OCI-LY1 (cell line): Measurements from ENCODE around the gene DOCK2.
A peak's percentile ranks its signal among the peaks of the same experiment; 100 is the strongest.

Source experiments
- H2AFZ ChIP-seq: fragments of 200-600 bp; sonication (generic), shearing (Covaris generic); 2 replicates; pipeline ENCODE4 v1.6.0; 2014; ENCODE audit warnings: antibody characterized with exemption, mild to moderate bottlenecking, low read length
- H3F3A ChIP-seq: fragments of 200-600 bp; sonication (generic), shearing (Covaris generic); 2 replicates; pipeline ENCODE4 v1.6.0; 2014; ENCODE audit warnings: mild to moderate bottlenecking, antibody characterized with exemption, low read length, moderate library complexity; ENCODE audit not compliant: insufficient read depth
- H3K27ac ChIP-seq: fragments of 200-600 bp; sonication (generic); 2 replicates; pipeline ENCODE4 v1.5.1; 2014; ENCODE audit warnings: low read length, mixed run types, mild to moderate bottlenecking, low read depth; ENCODE audit not compliant: poor library complexity, severe bottlenecking
- H3K27me3 ChIP-seq: fragments of 200-600 bp; sonication (generic); 2 replicates; pipeline ENCODE4 v1.6.0; 2014; ENCODE audit warnings: antibody characterized with exemption, mild to moderate bottlenecking, low read length, moderate library complexity; ENCODE audit not compliant: insufficient read depth
- H3K36me3 ChIP-seq: fragments of 200-600 bp; sonication (generic); 2 replicates; pipeline ENCODE4 v1.6.1; 2014; ENCODE audit warnings: mild to moderate bottlenecking, antibody characterized with exemption, low read length, moderate library complexity, mixed read lengths; ENCODE audit not compliant: insufficient read depth
- H3K4me1 ChIP-seq: fragments of 200-600 bp; sonication (generic); 2 replicates; pipeline ENCODE4 v1.5.1; 2014; ENCODE audit warnings: mild to moderate bottlenecking, low read length, moderate library complexity; ENCODE audit not compliant: insufficient read depth, severe bottlenecking
- H3K4me2 ChIP-seq: fragments of 200-600 bp; sonication (generic), shearing (Covaris generic); 2 replicates; pipeline ENCODE4 v1.6.1; 2014; ENCODE audit warnings: low read length
- H3K4me3 ChIP-seq: fragments of 200-600 bp; sonication (generic); 2 replicates; pipeline ENCODE4 v1.5.1; 2014; ENCODE audit warnings: low read length, low read depth, mild to moderate bottlenecking, mixed read lengths; ENCODE audit not compliant: poor library complexity, severe bottlenecking
- H3K79me2 ChIP-seq: fragments of 200-600 bp; shearing (Covaris generic); 2 replicates; pipeline ENCODE4 v1.6.1; 2016; ENCODE audit warnings: mixed run types, low read length, mixed read lengths; ENCODE audit not compliant: insufficient read depth
- H3K9ac ChIP-seq: fragments of 200-600 bp; sonication (generic), shearing (Covaris generic); 2 replicates; pipeline ENCODE4 v1.6.1; 2014; ENCODE audit warnings: mild to moderate bottlenecking, low read length, mixed read lengths
- H3K9me2 ChIP-seq: fragments of 200-600 bp; sonication (generic), shearing (Covaris generic); 2 replicates; pipeline ENCODE4 v1.6.1; 2014; ENCODE audit warnings: low read depth, mild to moderate bottlenecking, low read length, mixed read lengths
- H3K9me3 ChIP-seq: fragments of 200-600 bp; shearing (Covaris generic); 2 replicates; pipeline ENCODE4 v1.6.1; 2014; ENCODE audit warnings: low read length, mixed read lengths
- H4K20me1 ChIP-seq: fragments of 200-600 bp; sonication (generic), shearing (Covaris generic); 2 replicates; pipeline ENCODE4 v1.6.0; 2016; ENCODE audit warnings: mild to moderate bottlenecking, low read length; ENCODE audit not compliant: insufficient read depth
- EZH2 ChIP-seq: fragments of 200-600 bp; sonication (generic), shearing (Covaris generic); IDR thresholded peaks from 2 replicates; pipeline ENCODE4 v1.8.0; 2017; ENCODE audit warnings: borderline replicate concordance, mixed run types, mild to moderate bottlenecking, antibody characterized with exemption, low read length, moderate library complexity, mixed read lengths
- TF ChIP-seq, protein P1 (sequence below): fragments of 200-600 bp; sonication (generic), shearing (Covaris generic); IDR thresholded peaks from 2 replicates; pipeline ENCODE4 v1.5.1; 2017; ENCODE audit warnings: mild to moderate bottlenecking, antibody characterized with exemption, low read length, moderate library complexity, mixed read lengths

Gene DOCK2

GRCh38 chr5:169979871-169980270 is 342.8 kb downstream of the DOCK2 start:
- no peak for TF ChIP-seq EZH2
- TF ChIP-seq, protein P1, sequence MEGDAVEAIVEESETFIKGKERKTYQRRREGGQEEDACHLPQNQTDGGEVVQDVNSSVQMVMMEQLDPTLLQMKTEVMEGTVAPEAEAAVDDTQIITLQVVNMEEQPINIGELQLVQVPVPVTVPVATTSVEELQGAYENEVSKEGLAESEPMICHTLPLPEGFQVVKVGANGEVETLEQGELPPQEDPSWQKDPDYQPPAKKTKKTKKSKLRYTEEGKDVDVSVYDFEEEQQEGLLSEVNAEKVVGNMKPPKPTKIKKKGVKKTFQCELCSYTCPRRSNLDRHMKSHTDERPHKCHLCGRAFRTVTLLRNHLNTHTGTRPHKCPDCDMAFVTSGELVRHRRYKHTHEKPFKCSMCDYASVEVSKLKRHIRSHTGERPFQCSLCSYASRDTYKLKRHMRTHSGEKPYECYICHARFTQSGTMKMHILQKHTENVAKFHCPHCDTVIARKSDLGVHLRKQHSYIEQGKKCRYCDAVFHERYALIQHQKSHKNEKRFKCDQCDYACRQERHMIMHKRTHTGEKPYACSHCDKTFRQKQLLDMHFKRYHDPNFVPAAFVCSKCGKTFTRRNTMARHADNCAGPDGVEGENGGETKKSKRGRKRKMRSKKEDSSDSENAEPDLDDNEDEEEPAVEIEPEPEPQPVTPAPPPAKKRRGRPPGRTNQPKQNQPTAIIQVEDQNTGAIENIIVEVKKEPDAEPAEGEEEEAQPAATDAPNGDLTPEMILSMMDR, result no peak
- H3K27ac ChIP-seq, result no peak overlapping the region
- no peaks in the 10 kb centered on the region for H3K9me3 ChIP-seq
- H3K4me1 ChIP-seq, result peaks cover 11% of the 10 kb centered on the region
- no peaks in the 10 kb centered on the region for H4K20me1 ChIP-seq
- H3K9ac ChIP-seq, result no peak overlapping the region
- H3K4me3 ChIP-seq, result no peak overlapping the region
- no peaks in the 10 kb centered on the region for H3K9me2 ChIP-seq
- no peaks in the 10 kb centered on the region for H3K27me3 ChIP-seq
- H3K36me3 ChIP-seq, result peaks cover 18% of the 10 kb centered on the region; the same call in 1 of the 2 replicates
- H3K79me2 ChIP-seq, result no peaks in the 10 kb centered on the region
- H3F3A ChIP-seq, result no peaks in the 10 kb centered on the region
- no peak overlapping the region; the same call in 1 of the 2 replicates for H3K4me2 ChIP-seq
- no peak overlapping the region for H2AFZ ChIP-seq

- no peaks in the 10 kb centered on the region for H3K27me3 ChIP-seq
- H3K4me2 ChIP-seq, result peak within 1 kb of the TSS; percentile 37; the same call in 1 of the 2 replicates
- H3K9me2 ChIP-seq, result no peaks in the 10 kb centered on the region
- no peak within 1 kb of the TSS for H2AFZ ChIP-seq
- H3K9ac ChIP-seq, result no peak within 1 kb of the TSS
- no peaks in the 10 kb centered on the region for H3K79me2 ChIP-seq
- H3K27ac ChIP-seq, result no peak within 1 kb of the TSS
- H4K20me1 ChIP-seq, result no peaks in the 10 kb centered on the region
- no peaks in the 10 kb centered on the region for H3F3A ChIP-seq
- peaks cover 11% of the 10 kb centered on the region for H3K4me1 ChIP-seq
- no peaks in the 10 kb centered on the region for H3K9me3 ChIP-seq
- H3K36me3 ChIP-seq, result peaks cover 20% of the 10 kb centered on the region; the same call in 1 of the 2 replicates
- TF ChIP-seq EZH2, result no peak
- TF ChIP-seq, protein P1, result peak; percentile 88
- H3K4me3 ChIP-seq, result no peak within 1 kb of the TSS
Observed at GRCh38 chr5:169980418-169981053, 343.5 kb downstream of the DOCK2 start, which contains the start of gene INSYN2B. TSS of gene INSYN2B (minus strand) at chr5:169980495. CDS start at chr5:169883898, 96,597 bp downstream.

DNA sequence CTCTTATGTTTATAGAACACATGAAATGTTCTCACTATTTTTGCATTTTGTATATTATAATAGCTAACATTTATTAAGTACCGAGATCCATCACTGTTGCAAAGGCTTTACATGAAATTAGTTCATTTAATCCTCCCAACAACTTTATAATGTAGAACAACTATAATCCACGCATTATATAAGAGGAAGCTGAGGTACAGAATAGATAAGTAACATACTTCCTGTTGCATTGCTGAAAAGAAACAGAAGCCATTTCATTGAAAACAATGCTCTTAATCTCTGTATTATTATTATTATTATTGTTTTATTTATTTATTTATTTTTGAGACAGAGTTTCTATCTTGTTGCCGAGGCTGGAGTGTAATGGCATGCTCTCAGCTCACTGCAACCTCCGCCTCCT is 351.1 kb downstream of the DOCK2 start:
- Histone ChIP-seq H3K9ac (no peak overlapping the region), H3K36me3 (peaks cover 68% of the 10 kb centered on the region; the same call in 1 of the 2 replicates), H3K27me3 (no peaks in the 10 kb centered on the region), H3K4me3 (no peak overlapping the region), H3K9me3 (no peaks in the 10 kb centered on the region), H3K4me2 (no peak overlapping the region), H3K9me2 (no peaks in the 10 kb centered on the region), H3F3A (no peaks in the 10 kb centered on the region), H4K20me1 (no peaks in the 10 kb centered on the region), H3K4me1 (no peaks in the 10 kb centered on the region), H2AFZ (no peak overlapping the region), H3K79me2 (no peaks in the 10 kb centered on the region), H3K27ac (no peak overlapping the region)
- no peak for TF ChIP-seq EZH2
- TF ChIP-seq, protein P1, result no peak
